Small intestine (tissue), 7 donors: ENCODE results near the gene BLVRB. TPM values are rescaled to one million over a fixed set of nuclear protein-coding genes. Genes with fewer than 3 reads are reported as not detected.
"Not testable (repeated sequence)": the region's sequence is repeated elsewhere in the genome, so short reads cannot be mapped to it uniquely, and the experiment has no call there.

Experiments
- DNase-seq, 2 donors: peaks; one replicate each; pipeline versions ENCODE4 v3.0.0 to v3.0.0-alpha.2; 2013
- FAIRE-seq: peaks from 2 replicates; lab custom pipeline; 2012; peaks lifted over from hg19 to GRCh38; lab: Jason Lieb, UNC
- H3K27ac ChIP-seq, 3 donors: one replicate each; pipeline ENCODE4 v1.5.1; 2013; ENCODE audit warnings: low read length in 2 of 3, mild to moderate bottlenecking in 2 of 3, control low read depth in 1 of 3, inconsistent platforms in 1 of 3, low read depth in 1 of 3, moderate library complexity in 1 of 3
- H3K27me3 ChIP-seq, 3 donors: one replicate each; pipeline ENCODE4 v1.6.1; 2013; ENCODE audit warnings: low read length in 3 of 3, inconsistent platforms in 1 of 3; ENCODE audit not compliant: control insufficient read depth in 3 of 3, insufficient read depth in 3 of 3
- H3K36me3 ChIP-seq, 3 donors: one replicate each; pipeline ENCODE4 v1.6.1; 2013; ENCODE audit warnings: low read length in 3 of 3, inconsistent platforms in 1 of 3, low read depth in 1 of 3, mild to moderate bottlenecking in 1 of 3, moderate library complexity in 1 of 3; ENCODE audit not compliant: control insufficient read depth in 3 of 3, insufficient read depth in 2 of 3
- H3K4me1 ChIP-seq, 3 donors: one replicate each; pipeline ENCODE4 v1.6.1; 2013; ENCODE audit warnings: low read length in 2 of 3, inconsistent platforms in 1 of 3, low read depth in 1 of 3, mild to moderate bottlenecking in 1 of 3, moderate library complexity in 1 of 3; ENCODE audit not compliant: control insufficient read depth in 3 of 3, insufficient read depth in 2 of 3
- H3K4me3 ChIP-seq, 3 donors: one replicate each; pipeline ENCODE4 v1.5.1; 2013; ENCODE audit warnings: low read length in 3 of 3, control low read depth in 1 of 3, inconsistent platforms in 1 of 3, low read depth in 1 of 3, mild to moderate bottlenecking in 1 of 3, moderate library complexity in 1 of 3
- H3K9me3 ChIP-seq, 2 donors: one replicate each; pipeline ENCODE4 v1.6.1; 2013; ENCODE audit warnings: low read depth in 1 of 2, low read length in 1 of 2; ENCODE audit not compliant: control insufficient read depth in 2 of 2, insufficient read depth in 1 of 2
- WGBS, 3 donors: extraction: QIAGEN DNeasy Blood & Tissue Kit; methylation state at CpG; one replicate each; pipeline ENCODE4 v1.1.7; 2013; 5-methylcytosine and 5-hydroxymethylcytosine counted together
- polyA plus RNA-seq, 4 donors: library from polyadenylated mRNA; stranded (reverse) in 3 of 4; unstranded in 1 of 4; fragments of 200-250 nt in 3 of 4; fragments of 120-200 nt in 1 of 4; gene quantifications; one replicate each; pipeline versions ENCODE4 v1.2.1 to v1.2.3, GENCODE V29; 2013
- donor health status: healthy with polysubstance abuse.
- donor health status: control.
- donor health status: control.
- donor health status: Bipolar disorder and iron deficiency.
- donor health status: healthy.

Gene BLVRB
- polyA plus RNA-seq, 4 donors: 101 to 206 (median 201) TPM

- H3K4me3 ChIP-seq: peak overlapping the region in 2 of 3 donors; percentile 27 to 51
- not testable (repeated sequence) for DNase-seq, FAIRE-seq, H3K27me3 ChIP-seq, H3K36me3 ChIP-seq, H3K9me3 ChIP-seq
- peak overlapping the region; percentile 85 to 96 (median 95) for H3K27ac ChIP-seq
- peaks cover 0 to 18% (median 0%) of the 10 kb centered on the region in 3 donors for H3K4me1 ChIP-seq
- WGBS, 3 donors: 23 to 35% (median 32%) methylated on average over 7 of the region's 7 CpGs
Measured at GRCh38 chr19:40432760-40433159, 32.8 kb downstream of the BLVRB start.

GRCh38 chr19:40431698-40432097 lies 33.8 kb downstream of the BLVRB start:
- FAIRE-seq: no peak

GRCh38 chr19:40430242-40430641 lies 35.3 kb downstream of the BLVRB start:
- not testable (repeated sequence) for H3K36me3 ChIP-seq, DNase-seq, H3K27me3 ChIP-seq, FAIRE-seq, H3K4me3 ChIP-seq, H3K9me3 ChIP-seq, H3K27ac ChIP-seq
- peaks cover 0 to 21% (median 0%) of the 10 kb centered on the region in 3 donors for H3K4me1 ChIP-seq
- WGBS, 3 donors: 96 to 97% (median 97%) methylated on average over 10 of the region's 10 CpGs

More at GRCh38 chr19:40431698-40432097, 33.8 kb downstream of the BLVRB start:
- H3K36me3 ChIP-seq: no peaks in the 10 kb centered on the region
- H3K9me3 ChIP-seq: no peaks in the 10 kb centered on the region
- DNase-seq: no peak
- WGBS, 3 donors: 85 to 95% (median 87%) methylated on average over 3 of the region's 3 CpGs
- peaks cover 0 to 18% (median 0%) of the 10 kb centered on the region in 3 donors for H3K4me1 ChIP-seq
- no peak overlapping the region for H3K4me3 ChIP-seq
- no peak overlapping the region for H3K27ac ChIP-seq
- H3K27me3 ChIP-seq: no peaks in the 10 kb centered on the region

DNA sequence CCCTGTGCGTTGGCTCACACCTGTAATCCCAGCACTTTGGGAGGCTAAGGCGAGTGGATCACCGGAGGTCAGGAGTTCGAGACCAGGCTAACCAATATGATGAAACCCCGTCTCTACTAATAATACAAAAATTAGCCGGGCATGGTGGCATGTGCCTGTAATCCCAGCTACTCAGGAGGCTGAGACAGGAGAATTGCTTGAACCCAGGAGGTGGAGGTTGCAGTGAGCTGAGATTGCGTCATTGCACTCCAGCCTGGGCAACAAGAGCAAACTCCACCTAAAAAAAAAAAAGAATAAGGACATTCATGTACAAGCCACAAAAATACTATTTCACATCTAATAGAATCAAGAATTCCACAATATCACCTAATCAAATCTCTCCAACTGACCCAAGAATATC lies 37.3 kb downstream of the BLVRB start:
- H3K4me3 ChIP-seq, DNase-seq, H3K36me3 ChIP-seq, H3K27ac ChIP-seq, H3K9me3 ChIP-seq, H3K27me3 ChIP-seq, FAIRE-seq: not testable (repeated sequence)
- 93 to 96% (median 96%) methylated on average over 7 of the region's 7 CpGs for WGBS, 3 donors
- H3K4me1 ChIP-seq: peaks cover 0 to 15% (median 0%) of the 10 kb centered on the region in 3 donors

DNA sequence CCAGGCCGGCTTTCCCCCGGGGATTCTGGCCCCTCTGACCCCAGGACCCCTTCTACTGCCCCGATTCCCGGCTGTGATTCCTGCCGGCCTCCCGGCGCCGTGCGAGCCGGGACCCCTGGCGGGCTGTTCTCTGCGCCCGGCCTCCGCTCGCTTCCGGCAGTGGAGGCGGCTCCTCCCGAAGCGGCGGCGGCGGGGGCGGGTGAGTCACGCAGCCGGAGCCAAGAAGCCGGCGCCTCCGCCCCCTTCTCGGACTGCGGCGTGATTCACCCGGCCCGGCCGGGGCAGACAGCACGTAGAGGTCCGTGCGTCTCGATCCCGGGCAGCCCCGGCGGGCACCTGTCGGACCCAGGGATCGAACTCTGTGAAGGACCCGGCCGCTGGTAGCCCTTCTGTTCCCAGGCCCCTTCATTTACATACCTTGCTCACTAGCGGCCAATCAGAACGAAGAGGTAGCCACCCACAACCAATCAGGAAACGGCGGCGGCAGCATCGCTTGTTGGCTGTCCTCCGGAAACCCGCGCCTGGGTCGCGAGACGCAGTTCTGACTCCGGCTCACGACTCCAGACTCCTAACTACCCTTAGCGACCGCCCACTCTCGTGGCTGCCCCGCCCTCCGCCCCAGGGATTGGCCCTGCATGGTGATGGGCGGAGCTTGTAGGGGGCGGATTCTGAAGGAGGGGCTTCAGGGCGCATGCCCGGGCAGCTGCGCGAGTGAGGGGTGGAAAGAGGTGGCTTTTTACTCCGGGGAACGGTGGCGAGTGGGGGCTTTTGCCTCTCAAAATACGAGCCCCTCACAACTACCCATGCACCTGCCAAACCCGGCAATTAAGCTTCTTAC lies 39.9 kb downstream of the BLVRB start, which contains the start of gene SERTAD1:
Gene SERTAD1, minus strand, starts transcription at position 543 of the 838 bp plus-strand sequence. CDS start 2,446 bp downstream, outside the sequence.
- peak within 1 kb of the TSS; percentile 57 to 84 (median 74) for H3K4me3 ChIP-seq
- 0% methylated on average over 61 to 75 of the region's 75 CpGs for WGBS, 3 donors
- H3K4me1 ChIP-seq: peaks cover 0 to 14% (median 0%) of the 10 kb centered on the region in 3 donors
- H3K27me3 ChIP-seq: no peaks in the 10 kb centered on the region
- DNase-seq (peak; percentile 100), FAIRE-seq (no peak)
- H3K27ac ChIP-seq: peak within 1 kb of the TSS; percentile 79 to 99 (median 97)
- H3K9me3 ChIP-seq: no peaks in the 10 kb centered on the region
- peaks cover 0 to 18% (median 4%) of the 10 kb centered on the region in 3 donors for H3K36me3 ChIP-seq

GRCh38 chr19:40424637-40425449 lies 40.7 kb downstream of the BLVRB start:
- H3K27me3 ChIP-seq: no peaks in the 10 kb centered on the region
- peak overlapping the region; percentile 79 to 99 (median 97) for H3K27ac ChIP-seq
- DNase-seq (peak; percentile 33 to 54), FAIRE-seq (no peak)
- peaks cover 0 to 18% (median 4%) of the 10 kb centered on the region in 3 donors for H3K36me3 ChIP-seq
- no peaks in the 10 kb centered on the region for H3K9me3 ChIP-seq
- H3K4me3 ChIP-seq: peak overlapping the region; percentile 57 to 84 (median 74)
- peaks cover 0 to 17% (median 0%) of the 10 kb centered on the region in 3 donors for H3K4me1 ChIP-seq
- 1 to 2% (median 1%) methylated on average over 20 to 28 of the region's 28 CpGs for WGBS, 3 donors

DNA sequence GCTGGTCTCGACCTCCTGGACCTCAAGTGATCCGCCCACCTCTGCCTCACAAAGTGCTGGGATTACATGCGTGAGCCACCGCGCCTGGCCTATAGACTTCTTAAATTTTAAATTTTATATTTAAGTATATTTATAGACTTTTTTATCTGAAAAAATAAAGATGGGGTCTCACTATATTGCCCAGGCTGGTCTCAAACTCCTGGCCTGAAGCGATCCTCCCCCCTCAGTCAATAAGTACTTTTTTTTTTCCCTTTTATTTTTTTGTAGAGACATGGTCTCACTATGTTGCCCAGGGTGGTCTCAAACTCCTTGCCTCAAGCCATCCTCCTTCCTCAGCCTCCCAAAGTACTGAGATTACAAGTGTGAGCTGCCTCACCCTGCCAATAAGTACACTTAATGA lies 41.6 kb downstream of the BLVRB start:
- no peaks in the 10 kb centered on the region for H3K27me3 ChIP-seq
- 95 to 98% (median 96%) methylated on average over 6 of the region's 6 CpGs for WGBS, 3 donors
- FAIRE-seq (no peak), DNase-seq (no peak)
- H3K4me3 ChIP-seq: no peak overlapping the region
- no peak overlapping the region for H3K27ac ChIP-seq
- peaks cover 0 to 18% (median 4%) of the 10 kb centered on the region in 3 donors for H3K36me3 ChIP-seq
- no peaks in the 10 kb centered on the region for H3K9me3 ChIP-seq
- peaks cover 0 to 17% (median 0%) of the 10 kb centered on the region in 3 donors for H3K4me1 ChIP-seq
